Stimulated activated CD4-positive, alpha-beta T cell treated with anti-CD3 and anti-CD28 coated beads, Interleukin-1b, Interleukin-23, amount 100 ng/mL, for 4 hours (primary cell): ENCODE measurements around the gene RTN3.
A peak's percentile ranks its signal among the peaks of the same experiment; 100 is the strongest.
"Not testable (repeated sequence)": the region's sequence is repeated elsewhere in the genome, so short reads cannot be mapped to it uniquely, and the experiment has no call there.

Experiments
- DNase-seq, 2 donors: peaks; one replicate each; pipeline ENCODE4 v3.0.0-alpha.2; 2020; ENCODE audit warnings: low read depth in 2 of 2

Gene RTN3

DNA sequence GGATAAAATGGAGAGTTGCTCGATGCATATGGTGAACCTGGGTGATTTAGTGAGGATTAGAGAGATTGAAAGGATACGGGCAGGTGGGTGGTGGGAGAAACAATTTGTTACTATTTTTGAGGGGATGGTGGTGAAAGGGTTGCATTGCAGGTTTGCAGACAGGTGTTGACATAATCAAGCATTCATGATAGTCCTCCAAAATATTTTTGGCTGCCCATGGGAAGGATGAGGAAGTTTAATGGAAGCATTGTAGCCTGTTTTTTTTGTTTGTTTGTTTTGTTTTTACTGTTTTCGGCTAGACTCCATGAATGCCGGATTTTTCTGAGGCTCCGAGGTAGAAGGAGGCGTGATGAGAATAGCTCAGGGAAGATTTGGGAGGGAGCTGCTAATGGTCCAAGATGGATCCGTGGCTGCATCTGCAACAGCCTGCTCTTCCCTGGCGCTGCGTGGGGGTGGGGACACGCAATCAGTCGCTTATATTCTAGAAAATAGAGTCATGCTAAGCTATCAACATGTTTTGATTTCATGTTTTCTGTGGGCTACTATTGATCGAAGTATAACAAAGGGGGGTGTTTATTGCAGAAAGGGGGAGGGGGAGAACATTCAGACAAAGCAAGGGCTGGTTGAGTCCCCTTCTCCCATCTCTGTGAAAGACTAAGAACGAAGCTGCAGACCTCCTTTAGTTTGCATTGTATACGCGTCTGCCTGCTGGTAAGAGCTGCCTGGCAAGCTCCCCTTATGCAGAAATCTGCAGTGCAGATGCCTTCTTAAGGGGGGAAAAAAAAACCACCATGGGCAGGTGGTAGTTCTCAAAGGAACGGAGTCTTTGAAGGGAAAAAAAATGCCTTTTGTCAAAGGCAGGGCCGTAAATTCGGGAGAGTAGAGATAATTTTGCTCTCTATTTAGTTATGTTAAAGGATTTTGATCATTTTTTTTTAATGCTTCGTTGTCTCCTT lies 1.0 kb downstream of the RTN3 start:
- DNase-seq, result peak in 1 of 2 donors; percentile 9

DNA sequence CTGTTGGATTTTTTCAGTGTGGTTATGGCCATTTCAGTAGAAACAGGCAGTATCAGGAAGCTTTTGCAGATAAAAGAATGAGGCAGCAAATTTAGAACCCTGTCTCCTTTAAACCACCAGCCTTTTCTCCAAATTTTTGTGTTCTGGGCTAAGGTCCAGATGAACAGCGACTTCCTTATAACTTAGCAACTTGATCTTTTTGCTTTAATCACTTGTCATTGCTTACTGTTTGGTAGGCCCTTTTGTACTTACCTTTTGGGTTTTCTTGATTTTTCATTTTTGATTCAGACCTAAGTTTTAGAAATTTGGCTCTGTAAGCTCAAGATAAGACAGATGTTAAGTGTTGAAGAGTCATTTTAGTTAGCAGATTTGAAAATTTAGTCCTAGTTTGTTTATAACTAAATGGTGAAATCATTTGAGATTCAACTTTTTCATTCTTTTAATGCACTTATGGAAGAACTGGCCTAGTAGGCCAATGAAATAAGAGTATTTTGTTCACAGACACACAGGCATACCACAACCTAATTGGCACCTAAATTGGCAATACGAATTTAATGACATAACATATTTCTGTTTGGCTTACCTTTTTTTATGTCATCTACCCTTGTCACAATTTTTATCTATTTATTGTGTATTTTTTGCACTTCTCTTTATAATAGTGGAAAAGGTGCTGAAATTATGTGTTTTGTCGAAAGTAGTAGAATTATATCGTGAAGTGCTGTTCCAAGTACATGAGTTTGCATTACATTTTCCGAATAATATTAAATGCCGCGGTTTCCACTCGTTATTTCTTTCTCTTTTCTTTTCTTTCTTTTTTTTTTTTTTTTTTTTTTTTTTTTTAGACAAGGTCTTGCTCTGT lies 2.1 kb downstream of the RTN3 start:
- no peak for DNase-seq

DNA sequence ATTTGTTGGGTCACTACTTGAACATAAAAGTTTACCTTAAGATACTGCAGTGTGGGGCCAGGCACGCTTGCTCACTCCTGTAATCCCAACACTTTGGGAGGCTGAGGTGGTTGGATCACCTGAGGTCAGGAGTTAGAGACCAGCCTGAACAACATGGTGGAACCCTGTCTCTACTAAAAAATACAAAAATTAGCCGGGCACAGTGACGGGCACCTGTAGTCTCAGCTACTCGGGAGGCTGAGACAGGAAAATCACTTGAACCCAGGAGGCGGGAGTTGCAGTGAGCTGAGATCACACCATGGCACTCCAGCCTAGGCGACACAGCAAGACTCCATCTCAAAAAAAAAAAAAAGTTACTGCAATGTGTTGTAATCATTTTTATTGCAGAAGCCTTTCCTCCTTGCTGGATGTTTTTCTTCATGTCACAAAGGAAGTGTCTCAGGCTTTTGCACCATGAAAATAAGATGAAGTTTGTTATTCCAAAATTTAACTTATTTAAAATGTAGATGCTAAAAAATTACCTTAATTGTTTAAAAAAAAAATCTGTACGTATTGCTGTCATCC lies 3.9 kb downstream of the RTN3 start:
- not testable (repeated sequence) for DNase-seq

DNA sequence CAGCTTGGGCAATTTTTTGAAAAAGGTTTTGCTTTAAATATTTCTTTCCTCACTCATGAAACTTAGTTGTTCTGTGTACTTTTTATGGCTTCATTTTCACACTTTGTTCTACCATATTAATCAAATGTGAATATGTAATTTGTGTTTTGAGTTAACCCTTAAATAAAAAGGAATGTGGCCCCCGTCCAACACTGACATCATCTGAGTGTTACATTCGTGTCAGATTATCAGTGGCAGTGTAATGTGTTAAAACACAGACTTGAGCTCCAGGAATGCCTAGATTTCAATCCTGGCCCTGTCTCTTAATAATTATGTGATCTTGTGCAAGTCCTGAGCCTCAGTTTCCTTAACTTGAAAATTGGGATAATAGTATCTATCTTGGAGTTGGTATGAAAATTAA lies 5.6 kb downstream of the RTN3 start:
- no peak for DNase-seq

DNA sequence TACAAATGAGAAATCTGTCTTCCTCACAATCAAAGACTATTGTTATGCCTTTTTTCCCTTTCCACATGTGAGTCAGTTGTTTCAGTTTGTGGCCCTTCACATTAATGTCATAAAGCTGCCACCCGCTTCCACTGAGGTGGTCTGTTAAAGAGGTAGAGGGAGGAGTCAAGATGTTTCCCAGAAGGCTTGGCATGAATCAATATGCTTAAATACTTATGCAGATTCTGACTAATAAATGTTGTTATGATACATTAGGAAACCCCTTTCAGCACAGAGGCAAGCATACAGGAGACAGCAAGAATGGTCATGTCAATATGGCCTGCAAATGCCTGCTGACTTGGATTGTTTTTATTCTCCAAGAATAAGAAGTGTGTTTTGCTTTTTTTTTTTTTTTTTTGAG lies 6.5 kb downstream of the RTN3 start:
- no peak for DNase-seq

DNA sequence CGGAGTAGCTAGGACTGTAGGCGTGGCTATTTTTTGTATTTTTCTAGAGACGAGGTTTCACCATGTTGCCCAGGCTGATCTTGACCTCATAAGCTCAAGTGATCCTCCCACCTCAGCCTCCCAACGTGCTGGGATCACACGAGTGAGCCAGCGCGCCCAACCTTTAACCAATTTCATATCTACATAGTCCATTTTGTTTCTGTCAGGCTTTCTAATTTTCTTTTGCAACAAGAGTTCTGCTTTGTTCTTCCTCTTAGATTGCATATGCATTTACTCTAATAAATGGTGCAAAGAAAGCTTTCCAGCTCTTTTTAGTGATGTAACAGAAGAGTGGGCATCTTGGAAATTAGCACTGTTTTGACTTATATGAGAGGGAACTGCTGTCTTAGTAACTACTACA lies 13.3 kb downstream of the RTN3 start:
- no peak for DNase-seq

GRCh38 chr11:63698976-63699733 lies 17.9 kb downstream of the RTN3 start:
- no peak for DNase-seq

GRCh38 chr11:63699896-63700295 lies 18.6 kb downstream of the RTN3 start:
- DNase-seq, result no peak

DNA sequence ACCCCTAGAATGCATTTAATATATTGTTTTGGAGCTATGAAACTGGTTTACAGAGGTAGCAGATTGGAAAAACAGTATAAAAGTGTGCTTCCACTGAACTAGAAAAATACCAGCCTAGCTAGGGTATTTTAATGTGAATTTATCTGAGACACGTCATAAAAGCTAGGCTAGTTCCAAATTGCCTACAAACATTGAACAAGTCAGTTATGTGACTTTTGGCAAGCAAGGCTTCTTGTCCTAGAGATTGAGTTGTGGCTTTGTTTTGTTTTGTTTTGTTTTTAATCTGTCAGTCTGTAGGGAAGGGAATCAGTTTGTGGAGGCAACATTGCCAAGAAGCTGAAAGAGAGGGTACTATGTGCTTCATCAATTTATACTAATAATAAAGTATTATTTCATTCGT lies 24.2 kb downstream of the RTN3 start:
- no peak for DNase-seq

DNA sequence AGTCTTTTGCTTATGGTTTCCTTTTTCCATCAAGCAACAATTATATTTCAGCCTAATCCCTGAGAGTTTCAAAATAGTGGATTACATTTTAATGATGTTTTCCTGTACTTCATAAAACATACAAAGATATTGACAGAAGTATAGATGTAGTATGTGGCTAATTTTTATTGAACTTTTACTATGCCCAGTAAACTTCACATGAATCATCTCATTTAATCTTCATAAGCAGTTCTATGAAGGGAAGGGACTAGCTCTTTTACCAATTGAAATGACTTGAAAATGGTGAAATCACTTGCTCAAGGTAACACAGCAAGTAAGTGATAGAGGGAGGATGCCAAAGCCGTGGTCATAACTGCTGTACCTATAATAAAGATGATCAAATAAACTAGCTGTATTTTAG lies 27.5 kb downstream of the RTN3 start:
- DNase-seq, result no peak

GRCh38 chr11:63709336-63709884 lies 28.1 kb downstream of the RTN3 start:
- no peak for DNase-seq

DNA sequence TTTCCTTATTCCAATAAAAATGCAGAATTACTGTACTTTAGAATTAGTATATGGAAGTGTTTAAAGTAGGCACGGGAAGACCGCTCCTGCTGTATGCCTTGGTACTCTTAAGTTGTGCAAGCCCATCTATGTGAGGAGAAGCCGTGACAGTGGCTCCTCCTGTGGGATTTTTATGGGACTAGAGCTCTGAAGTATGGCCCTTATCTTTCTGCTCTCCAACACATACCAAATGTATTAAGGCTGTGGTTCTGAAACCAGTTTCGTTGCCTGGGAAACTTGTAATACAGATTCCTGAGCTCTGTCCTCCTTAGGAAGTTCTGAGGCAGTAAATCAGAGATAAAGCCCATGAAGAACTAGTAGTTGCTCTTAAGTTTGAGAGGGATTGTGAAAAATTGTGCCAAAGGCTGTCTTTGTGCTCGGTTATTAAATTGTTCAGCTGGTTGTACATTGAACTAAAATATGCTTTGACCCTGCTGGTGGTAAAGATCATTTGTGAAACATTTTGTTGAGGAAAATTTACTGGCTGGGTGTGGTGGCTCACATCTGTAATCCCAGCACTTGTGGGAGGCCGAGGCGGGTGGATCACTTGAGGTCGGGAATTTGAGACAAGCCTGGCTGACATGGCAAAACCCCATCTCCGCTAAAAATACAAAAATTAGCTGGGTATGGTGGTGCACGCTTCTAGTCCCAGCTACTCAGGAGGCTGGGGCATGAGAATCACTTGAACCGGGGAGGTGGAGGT lies 29.3 kb downstream of the RTN3 start:
- DNase-seq, result no peak

- DNase-seq, result no peak
Observed at GRCh38 chr11:63711838-63712237, 30.5 kb downstream of the RTN3 start.

- DNase-seq, result no peak
Observed at GRCh38 chr11:63713766-63714165, 32.5 kb downstream of the RTN3 start.

DNA sequence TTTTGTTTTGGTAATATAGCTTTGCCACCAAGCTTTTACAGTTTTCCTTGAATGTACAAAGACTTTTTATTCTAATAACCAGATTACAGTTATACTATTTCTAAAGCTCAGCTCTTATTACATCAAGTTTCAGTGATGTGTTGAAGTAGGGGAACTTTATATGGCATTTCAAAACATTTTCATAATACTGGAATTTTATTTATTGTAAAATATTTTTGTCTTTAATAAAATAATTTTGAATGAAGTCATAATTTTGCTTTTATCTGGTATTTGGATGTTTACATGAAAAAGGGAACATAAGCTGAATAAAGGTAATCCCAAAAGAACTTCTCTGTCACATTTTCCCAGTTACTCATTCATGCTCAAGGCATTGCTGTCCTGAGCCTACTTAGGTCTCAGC lies 34.7 kb downstream of the RTN3 start:
- no peak for DNase-seq

- DNase-seq, result no peak
Observed at GRCh38 chr11:63719001-63719400, 37.7 kb downstream of the RTN3 start.

DNA sequence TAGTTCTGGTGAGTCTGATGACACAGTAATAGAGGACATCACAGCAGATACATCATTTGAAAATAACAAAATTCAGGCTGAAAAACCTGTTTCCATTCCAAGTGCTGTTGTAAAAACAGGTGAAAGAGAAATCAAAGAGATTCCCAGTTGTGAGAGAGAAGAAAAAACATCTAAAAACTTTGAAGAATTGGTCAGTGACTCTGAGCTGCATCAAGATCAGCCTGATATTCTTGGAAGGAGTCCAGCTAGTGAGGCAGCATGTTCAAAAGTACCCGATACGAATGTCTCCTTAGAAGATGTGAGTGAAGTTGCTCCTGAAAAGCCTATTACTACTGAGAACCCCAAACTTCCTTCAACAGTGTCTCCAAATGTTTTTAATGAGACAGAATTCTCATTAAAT lies 38.7 kb downstream of the RTN3 start:
- no peak for DNase-seq

DNA sequence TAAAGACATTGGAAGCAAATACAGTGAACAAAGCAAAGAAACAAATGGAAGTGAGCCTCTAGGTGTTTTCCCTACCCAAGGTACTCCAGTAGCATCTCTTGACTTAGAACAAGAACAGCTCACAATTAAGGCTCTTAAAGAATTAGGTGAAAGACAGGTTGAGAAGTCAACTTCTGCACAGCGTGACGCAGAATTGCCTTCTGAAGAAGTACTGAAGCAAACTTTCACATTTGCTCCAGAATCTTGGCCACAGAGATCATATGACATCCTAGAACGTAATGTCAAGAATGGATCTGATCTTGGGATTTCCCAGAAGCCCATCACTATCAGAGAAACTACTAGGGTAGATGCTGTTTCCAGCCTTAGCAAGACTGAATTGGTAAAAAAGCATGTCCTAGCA lies 39.3 kb downstream of the RTN3 start:
- no peak for DNase-seq

DNA sequence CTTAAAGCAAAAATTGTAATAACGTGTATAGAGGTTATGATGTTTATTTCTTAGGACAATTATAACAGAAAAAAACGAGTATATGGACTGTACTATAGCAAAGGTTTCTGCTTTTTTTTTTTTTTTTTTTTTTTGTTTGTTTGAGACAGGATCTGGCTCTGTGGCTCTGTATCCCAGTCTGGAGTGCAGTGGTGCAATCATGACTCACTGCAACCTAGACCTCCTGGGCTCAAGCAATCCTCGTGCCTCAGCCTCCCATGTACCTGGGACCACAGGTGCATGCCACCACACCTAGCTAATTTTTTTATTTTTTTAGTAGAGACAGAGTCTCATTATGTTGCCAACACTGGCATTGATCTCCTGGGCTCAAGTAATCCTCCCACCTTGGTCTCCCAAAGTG lies 48.0 kb downstream of the RTN3 start:
- no peak for DNase-seq

DNA sequence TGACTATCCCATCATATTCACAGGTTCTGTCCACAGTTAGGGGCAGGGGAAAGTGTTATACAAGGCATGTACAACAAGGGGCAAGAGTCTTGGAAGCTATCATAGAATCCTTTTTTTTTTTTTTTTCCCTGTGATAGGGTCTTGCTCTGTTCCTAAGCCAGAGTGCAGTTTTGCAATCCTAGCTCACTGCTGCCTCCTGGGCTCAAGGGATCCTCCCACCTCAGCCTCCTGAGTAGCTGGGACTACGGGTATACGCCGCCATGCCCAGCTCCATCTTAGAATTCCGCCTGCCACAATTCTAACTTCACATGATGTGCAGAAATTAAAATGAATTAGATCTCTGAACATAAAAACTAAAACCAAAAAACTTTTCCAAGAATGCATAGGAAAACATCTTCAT lies 55.6 kb downstream of the RTN3 start:
- no peak for DNase-seq

- DNase-seq, result no peak
Observed at GRCh38 chr11:63737718-63738117, 56.4 kb downstream of the RTN3 start.
